ENCODE results near the gene SARS1. TPM values are rescaled to one million over a fixed set of nuclear protein-coding genes. Genes with fewer than 3 reads are reported as not detected.

SARS1 gene
- total and polyA plus RNA-seq, 7 experiments from 2014 or later = 110 to 179 (median 135) TPM

DNA sequence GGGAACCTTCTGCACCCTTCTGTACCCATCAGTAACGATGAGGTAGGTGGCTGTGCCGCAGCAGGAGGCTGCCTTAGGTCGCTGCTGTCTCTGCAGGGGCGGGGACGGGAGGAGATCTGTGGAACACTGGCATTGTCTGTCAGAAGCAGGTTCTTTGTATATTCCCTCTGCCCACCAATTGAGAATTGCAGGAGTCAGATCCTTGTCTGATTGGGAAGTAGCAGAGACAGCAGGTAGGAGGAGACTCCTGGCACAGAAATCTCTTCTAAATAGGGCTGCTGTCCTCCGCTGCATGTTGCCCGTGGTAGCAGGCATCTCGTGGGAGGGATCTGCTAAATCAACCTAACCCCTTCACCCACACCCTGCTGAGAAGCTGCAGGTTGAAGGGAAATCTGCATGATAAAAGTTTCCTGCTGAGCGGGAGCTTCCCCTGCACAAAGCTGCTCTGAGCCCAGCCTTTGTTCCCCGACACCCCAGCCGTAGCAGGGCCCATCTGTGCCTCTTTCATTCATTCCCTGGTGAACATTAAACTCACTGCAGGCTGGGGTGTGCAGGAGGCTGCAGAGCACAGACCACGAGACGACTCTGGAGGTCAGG lies 15.9 kb downstream of the SARS1 start:
- ChIA-PET CTCF (no interaction called here), POLR2A (no interaction called here)
- no peaks in the 10 kb centered on the region for H3K27me3 Mint-ChIP-seq
- H3K27ac ChIP-seq (ENCODE audit: low read depth, low read length) = no peak overlapping the region
- no peak overlapping the region for H3K4me3 ChIP-seq (ENCODE audit: low read length)
- peaks cover 8 to 39% (median 20%) of the 10 kb centered on the region in 5 donors for H3K36me3 Mint-ChIP-seq
- H3K27ac Mint-ChIP-seq = peak overlapping the region in 1 of 9 donors; percentile 2
- ATAC-seq = no peak
- H3K36me3 ChIP-seq (ENCODE audit: control insufficient read depth in 2 of 3, insufficient read depth in 3 of 3, low read length in 3 of 3) = peaks cover 27 to 73% (median 31%) of the 10 kb centered on the region in 3 experiments
- no peaks in the 10 kb centered on the region for H3K9me3 ChIP-seq (ENCODE audit: control insufficient read depth in 2 of 3, low read length in 3 of 3)
- H3K9me3 Mint-ChIP-seq = no peaks in the 10 kb centered on the region
- no peak for DNase-seq
- H3K4me1 ChIP-seq (ENCODE audit: control insufficient read depth in 2 of 2, insufficient read depth in 2 of 2, low read length in 2 of 2) = no peaks in the 10 kb centered on the region
- no peaks in the 10 kb centered on the region for H3K27me3 ChIP-seq (ENCODE audit: control insufficient read depth in 2 of 2, insufficient read depth in 2 of 2, low read length in 2 of 2)
- intact Hi-C loops (cut with micrococcal nuclease) = loop anchor here in 1 of 2 donors (2.0 kb wide), 1 partner anchor 15 kb away; no protein-coding TSS in a partner anchor
- peaks cover 6 to 21% (median 19%) of the 10 kb centered on the region in 7 donors for H3K4me1 Mint-ChIP-seq
- H3K4me3 Mint-ChIP-seq = no peak overlapping the region

DNA sequence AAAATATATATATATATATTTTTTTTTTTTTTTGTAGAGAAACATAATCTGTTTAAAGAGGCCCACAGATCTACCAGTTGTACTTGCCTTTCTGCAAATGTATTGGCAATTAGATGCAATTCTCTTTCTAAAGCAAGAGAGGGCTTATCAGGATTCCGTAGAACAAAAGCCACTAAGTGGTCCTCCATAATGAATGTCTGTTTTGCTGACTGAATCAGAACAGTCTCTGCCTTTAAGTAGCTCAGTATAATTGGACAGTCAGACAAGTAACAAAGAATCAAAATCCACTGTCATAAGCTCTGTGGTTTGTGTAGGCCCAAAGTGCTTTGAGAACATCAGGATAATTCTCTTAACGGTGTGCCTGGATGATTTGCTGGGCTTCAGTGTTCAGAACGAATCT lies 17.3 kb downstream of the SARS1 start:
- no peak for ATAC-seq
- H3K4me1 Mint-ChIP-seq = peaks cover 7 to 14% (median 12%) of the 10 kb centered on the region in 7 donors
- H3K9me3 ChIP-seq (ENCODE audit: control insufficient read depth in 2 of 3, low read length in 3 of 3) = no peaks in the 10 kb centered on the region
- no peaks in the 10 kb centered on the region for H3K27me3 Mint-ChIP-seq
- H3K27ac Mint-ChIP-seq = peak overlapping the region in 3 of 9 donors; percentile 26 to 83 (median 28)
- no peak overlapping the region for H3K4me3 ChIP-seq (ENCODE audit: low read length)
- H3K36me3 ChIP-seq (ENCODE audit: control insufficient read depth in 2 of 3, insufficient read depth in 3 of 3, low read length in 3 of 3) = peaks cover 38 to 84% (median 42%) of the 10 kb centered on the region in 3 experiments
- H3K27ac ChIP-seq (ENCODE audit: low read depth, low read length) = no peak overlapping the region
- peaks cover 8 to 47% (median 27%) of the 10 kb centered on the region in 5 donors for H3K36me3 Mint-ChIP-seq
- intact Hi-C loops (cut with micrococcal nuclease) = no loop called here
- H3K9me3 Mint-ChIP-seq = no peaks in the 10 kb centered on the region
- DNase-seq = no peak
- POLR2A ChIA-PET = no interaction called here
- CTCF ChIA-PET = no interaction called here
- no peak overlapping the region for H3K4me3 Mint-ChIP-seq
- H3K4me1 ChIP-seq (ENCODE audit: control insufficient read depth in 2 of 2, insufficient read depth in 2 of 2, low read length in 2 of 2) = no peaks in the 10 kb centered on the region
- H3K27me3 ChIP-seq (ENCODE audit: control insufficient read depth in 2 of 2, insufficient read depth in 2 of 2, low read length in 2 of 2) = no peaks in the 10 kb centered on the region

DNA sequence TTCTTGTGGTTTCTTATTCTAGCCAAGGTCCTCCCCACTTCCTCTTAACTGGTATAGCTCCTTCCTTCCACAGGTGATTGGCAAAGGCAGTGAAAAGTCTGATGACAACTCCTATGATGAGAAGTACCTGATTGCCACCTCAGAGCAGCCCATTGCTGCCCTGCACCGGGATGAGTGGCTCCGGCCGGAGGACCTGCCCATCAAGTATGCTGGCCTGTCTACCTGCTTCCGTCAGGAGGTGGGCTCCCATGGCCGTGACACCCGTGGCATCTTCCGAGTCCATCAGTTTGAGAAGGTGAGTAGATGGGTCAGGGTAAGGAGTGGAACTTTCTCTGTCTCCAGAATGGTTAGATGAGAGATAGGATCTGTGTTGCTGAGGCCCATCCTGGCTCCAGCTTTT lies 21.4 kb downstream of the SARS1 start:
- peaks cover 0 to 12% (median 6%) of the 10 kb centered on the region in 7 donors for H3K4me1 Mint-ChIP-seq
- intact Hi-C loops (cut with micrococcal nuclease) = no loop called here
- ATAC-seq (no peak), DNase-seq (no peak)
- peaks cover 8 to 43% (median 24%) of the 10 kb centered on the region in 5 donors for H3K36me3 Mint-ChIP-seq
- ChIA-PET CTCF (no interaction called here), POLR2A (no interaction called here)
- Histone ChIP-seq H3K4me3 (ENCODE audit: low read length) (no peak overlapping the region), H3K36me3 (ENCODE audit: control insufficient read depth in 2 of 3, insufficient read depth in 3 of 3, low read length in 3 of 3) (peaks cover 20 to 86% (median 32%) of the 10 kb centered on the region in 3 experiments), H3K4me1 (ENCODE audit: control insufficient read depth in 2 of 2, insufficient read depth in 2 of 2, low read length in 2 of 2) (no peaks in the 10 kb centered on the region), H3K9me3 (ENCODE audit: control insufficient read depth in 2 of 3, low read length in 3 of 3) (no peaks in the 10 kb centered on the region), H3K27me3 (ENCODE audit: control insufficient read depth in 2 of 2, insufficient read depth in 2 of 2, low read length in 2 of 2) (no peaks in the 10 kb centered on the region), H3K27ac (ENCODE audit: low read depth, low read length) (no peak overlapping the region)
- no peak overlapping the region for H3K4me3 Mint-ChIP-seq
- H3K27ac Mint-ChIP-seq = peak overlapping the region in 7 of 9 donors; percentile 10 to 88 (median 42)
- no peaks in the 10 kb centered on the region for H3K9me3 Mint-ChIP-seq
- H3K27me3 Mint-ChIP-seq = no peaks in the 10 kb centered on the region

DNA sequence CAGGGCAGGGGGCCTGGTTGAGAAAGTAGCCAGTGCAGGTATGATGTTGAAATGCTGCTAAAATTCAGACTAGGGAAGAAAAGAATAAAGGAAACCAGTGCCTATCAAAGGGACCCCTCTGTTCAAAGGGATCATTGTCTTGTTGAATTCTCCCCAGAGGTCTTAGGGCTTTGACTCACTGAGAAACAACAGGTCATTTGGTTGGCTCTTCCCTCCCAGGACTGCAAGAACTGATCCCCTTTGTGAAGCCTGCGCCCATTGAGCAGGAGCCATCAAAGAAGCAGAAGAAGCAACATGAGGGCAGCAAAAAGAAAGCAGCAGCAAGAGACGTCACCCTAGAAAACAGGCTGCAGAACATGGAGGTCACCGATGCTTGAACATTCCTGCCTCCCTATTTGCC lies 23.8 kb downstream of the SARS1 start:
- no peak for ATAC-seq
- POLR2A ChIA-PET = no interaction called here
- intact Hi-C loops (cut with micrococcal nuclease) = no loop called here

DNA sequence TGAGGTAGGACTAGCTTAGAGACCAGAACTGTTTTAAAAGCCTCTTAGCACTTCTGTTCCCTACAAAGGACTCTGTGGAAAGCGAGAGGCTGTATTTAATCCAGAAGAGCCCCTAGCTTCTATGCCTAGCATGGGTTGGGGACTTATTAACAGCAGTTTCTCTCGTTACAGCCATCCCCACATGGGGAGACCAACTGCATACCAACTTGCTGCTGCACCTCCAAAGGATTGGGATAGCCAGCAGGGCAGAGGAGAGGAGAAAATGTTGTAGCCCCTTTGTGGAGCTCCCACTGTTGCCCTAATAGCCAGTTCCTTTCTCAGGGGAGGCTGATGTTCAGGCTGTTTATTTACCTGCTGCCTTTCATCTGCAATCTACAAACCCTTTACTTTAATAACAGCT lies 24.7 kb downstream of the SARS1 start:
- Mint-ChIP-seq H3K27me3 (peaks cover 0 to 15% (median 0%) of the 10 kb centered on the region in 5 donors), H3K4me1 (peaks cover 16 to 31% (median 26%) of the 10 kb centered on the region in 7 donors), H3K36me3 (peaks cover 3 to 21% (median 12%) of the 10 kb centered on the region in 5 donors), H3K9me3 (no peaks in the 10 kb centered on the region), H3K4me3 (no peak overlapping the region), H3K27ac (peak overlapping the region in 1 of 9 donors; percentile 90)
- ChIA-PET CTCF (no interaction called here), POLR2A (interaction anchor here (0.9 kb wide), 1 partner anchor 25 kb away, joined by 3 read pairs; the partner anchor contains the start of gene SARS1)
- H3K27ac ChIP-seq (ENCODE audit: low read depth, low read length) = no peak overlapping the region
- peaks cover 12 to 55% (median 18%) of the 10 kb centered on the region in 3 experiments for H3K36me3 ChIP-seq (ENCODE audit: control insufficient read depth in 2 of 3, insufficient read depth in 3 of 3, low read length in 3 of 3)
- intact Hi-C loops (cut with micrococcal nuclease) = no loop called here
- DNase-seq (no peak), ATAC-seq (no peak)
- no peak overlapping the region for H3K4me3 ChIP-seq (ENCODE audit: low read length)
- H3K27me3 ChIP-seq (ENCODE audit: control insufficient read depth in 2 of 2, insufficient read depth in 2 of 2, low read length in 2 of 2) = no peaks in the 10 kb centered on the region
- peaks cover 5 to 12% of the 10 kb centered on the region in 2 donors for H3K4me1 ChIP-seq (ENCODE audit: control insufficient read depth in 2 of 2, insufficient read depth in 2 of 2, low read length in 2 of 2)
- no peaks in the 10 kb centered on the region for H3K9me3 ChIP-seq (ENCODE audit: control insufficient read depth in 2 of 3, low read length in 3 of 3)

More for the DNA sequence above, 23.8 kb downstream of the SARS1 start:
- Histone ChIP-seq H3K4me1 (ENCODE audit: control insufficient read depth in 2 of 2, insufficient read depth in 2 of 2, low read length in 2 of 2) (peaks cover 5 to 12% of the 10 kb centered on the region in 2 donors), H3K27ac (ENCODE audit: low read depth, low read length) (no peak overlapping the region), H3K9me3 (ENCODE audit: control insufficient read depth in 2 of 3, low read length in 3 of 3) (no peaks in the 10 kb centered on the region), H3K36me3 (ENCODE audit: control insufficient read depth in 2 of 3, insufficient read depth in 3 of 3, low read length in 3 of 3) (peaks cover 13 to 62% (median 22%) of the 10 kb centered on the region in 3 experiments), H3K27me3 (ENCODE audit: control insufficient read depth in 2 of 2, insufficient read depth in 2 of 2, low read length in 2 of 2) (no peaks in the 10 kb centered on the region), H3K4me3 (ENCODE audit: low read length) (no peak overlapping the region)
- DNase-seq = no peak
- peaks cover 3 to 22% (median 13%) of the 10 kb centered on the region in 5 donors for H3K36me3 Mint-ChIP-seq
- peaks cover 0 to 12% (median 0%) of the 10 kb centered on the region in 5 donors for H3K27me3 Mint-ChIP-seq
- H3K4me3 Mint-ChIP-seq = no peak overlapping the region
- CTCF ChIA-PET = no interaction called here
- no peaks in the 10 kb centered on the region for H3K9me3 Mint-ChIP-seq
- H3K27ac Mint-ChIP-seq = peak overlapping the region in 3 of 9 donors; percentile 28 to 78 (median 78)
- H3K4me1 Mint-ChIP-seq = peaks cover 12 to 25% (median 21%) of the 10 kb centered on the region in 7 donors

DNA sequence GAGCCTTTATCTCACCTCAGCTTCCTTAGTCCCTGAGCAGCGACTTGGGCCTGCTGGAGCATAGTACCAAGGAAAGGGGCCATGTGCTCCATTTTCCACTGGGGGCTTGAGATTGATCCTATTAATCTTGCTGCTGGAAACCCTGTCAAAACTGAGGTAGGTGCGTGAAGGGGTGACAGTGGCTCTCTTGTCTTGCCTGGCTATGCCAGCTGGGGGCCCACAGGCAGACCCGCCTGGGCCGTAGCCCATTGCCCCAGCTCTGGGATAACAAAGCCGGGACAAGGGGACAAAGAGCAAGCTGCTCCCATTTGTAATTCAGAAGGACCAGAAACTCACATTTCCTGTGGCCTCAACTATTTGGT lies 25.3 kb downstream of the SARS1 start:
- CTCF ChIA-PET = interaction anchor here (0.6 to 1.2 kb wide), 3 partner anchors 13 to 161 kb away, joined by 3 to 4 read pairs (median 3); no protein-coding TSS in a partner anchor
- Mint-ChIP-seq H3K27me3 (peaks cover 0 to 15% (median under 1%) of the 10 kb centered on the region in 5 donors), H3K9me3 (no peaks in the 10 kb centered on the region), H3K4me1 (peaks cover 16 to 32% (median 26%) of the 10 kb centered on the region in 7 donors), H3K4me3 (no peak overlapping the region), H3K36me3 (peaks cover 3 to 21% (median 12%) of the 10 kb centered on the region in 5 donors), H3K27ac (peak overlapping the region in 6 of 9 donors; percentile 3 to 90 (median 36))
- ATAC-seq (no peak), DNase-seq (no peak)
- Histone ChIP-seq H3K4me1 (ENCODE audit: control insufficient read depth in 2 of 2, insufficient read depth in 2 of 2, low read length in 2 of 2) (peaks cover 5 to 12% of the 10 kb centered on the region in 2 donors), H3K27me3 (ENCODE audit: control insufficient read depth in 2 of 2, insufficient read depth in 2 of 2, low read length in 2 of 2) (no peaks in the 10 kb centered on the region), H3K4me3 (ENCODE audit: low read length) (no peak overlapping the region), H3K36me3 (ENCODE audit: control insufficient read depth in 2 of 3, insufficient read depth in 3 of 3, low read length in 3 of 3) (peaks cover 12 to 55% (median 18%) of the 10 kb centered on the region in 3 experiments), H3K9me3 (ENCODE audit: control insufficient read depth in 2 of 3, low read length in 3 of 3) (no peaks in the 10 kb centered on the region), H3K27ac (ENCODE audit: low read depth, low read length) (no peak overlapping the region)
- intact Hi-C loops (cut with micrococcal nuclease) = loop anchor here in 1 of 2 donors (1.0 kb wide), 1 partner anchor 294 kb away; no protein-coding TSS in a partner anchor
- POLR2A ChIA-PET = interaction anchor here (0.9 kb wide), 1 partner anchor 26 kb away, joined by 3 read pairs; the partner anchor contains the start of gene SARS1
